ENCODE measurements around the gene RAB44.

The RAB44 gene

DNA sequence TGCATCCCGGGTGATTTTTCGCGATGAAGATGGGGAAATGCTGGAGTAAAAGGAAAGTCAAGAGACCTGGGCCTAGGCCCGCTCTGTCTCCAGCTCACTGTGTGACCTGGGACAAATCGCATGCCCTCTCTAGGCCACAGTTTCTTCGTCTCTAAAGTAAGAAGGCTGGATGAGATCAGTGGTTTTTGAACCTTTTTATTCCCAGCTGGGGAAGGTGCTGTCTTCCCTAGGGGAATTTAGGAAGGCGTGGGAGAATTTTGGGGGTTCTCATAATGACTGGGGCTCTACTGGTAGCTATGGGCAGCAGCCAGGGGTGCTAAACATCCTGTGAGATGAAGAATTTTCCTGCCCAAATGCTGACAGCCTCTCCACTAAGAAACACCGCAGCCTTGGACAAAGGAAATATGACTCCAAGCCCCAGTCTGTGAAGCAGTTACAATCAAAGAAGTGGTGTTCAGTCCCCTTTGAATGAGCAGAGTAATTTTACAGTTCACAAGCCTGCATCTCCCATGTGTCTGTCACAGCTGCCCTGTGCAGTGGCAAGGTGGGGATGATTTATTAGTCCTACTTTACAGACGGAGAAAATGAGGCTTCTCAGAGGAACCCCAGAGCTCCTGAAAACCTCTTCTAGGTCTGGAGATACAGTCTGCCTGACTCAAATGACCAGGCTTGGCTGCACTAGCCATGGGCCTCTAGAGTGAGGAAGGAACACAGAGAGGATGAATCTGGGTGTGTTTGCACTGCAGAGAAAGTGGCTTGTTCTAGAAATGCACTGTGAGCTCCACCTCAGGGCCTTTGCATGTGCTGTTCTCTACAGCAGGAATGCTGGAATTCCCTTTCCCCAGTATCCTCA is 57.2 kb downstream of the RAB44 start:
- H3K9ac ChIP-seq: no peak overlapping the region
- TF ChIP-seq, protein P1, sequence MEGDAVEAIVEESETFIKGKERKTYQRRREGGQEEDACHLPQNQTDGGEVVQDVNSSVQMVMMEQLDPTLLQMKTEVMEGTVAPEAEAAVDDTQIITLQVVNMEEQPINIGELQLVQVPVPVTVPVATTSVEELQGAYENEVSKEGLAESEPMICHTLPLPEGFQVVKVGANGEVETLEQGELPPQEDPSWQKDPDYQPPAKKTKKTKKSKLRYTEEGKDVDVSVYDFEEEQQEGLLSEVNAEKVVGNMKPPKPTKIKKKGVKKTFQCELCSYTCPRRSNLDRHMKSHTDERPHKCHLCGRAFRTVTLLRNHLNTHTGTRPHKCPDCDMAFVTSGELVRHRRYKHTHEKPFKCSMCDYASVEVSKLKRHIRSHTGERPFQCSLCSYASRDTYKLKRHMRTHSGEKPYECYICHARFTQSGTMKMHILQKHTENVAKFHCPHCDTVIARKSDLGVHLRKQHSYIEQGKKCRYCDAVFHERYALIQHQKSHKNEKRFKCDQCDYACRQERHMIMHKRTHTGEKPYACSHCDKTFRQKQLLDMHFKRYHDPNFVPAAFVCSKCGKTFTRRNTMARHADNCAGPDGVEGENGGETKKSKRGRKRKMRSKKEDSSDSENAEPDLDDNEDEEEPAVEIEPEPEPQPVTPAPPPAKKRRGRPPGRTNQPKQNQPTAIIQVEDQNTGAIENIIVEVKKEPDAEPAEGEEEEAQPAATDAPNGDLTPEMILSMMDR (IDR thresholded peaks at IDR 0.05): no peak

DNA sequence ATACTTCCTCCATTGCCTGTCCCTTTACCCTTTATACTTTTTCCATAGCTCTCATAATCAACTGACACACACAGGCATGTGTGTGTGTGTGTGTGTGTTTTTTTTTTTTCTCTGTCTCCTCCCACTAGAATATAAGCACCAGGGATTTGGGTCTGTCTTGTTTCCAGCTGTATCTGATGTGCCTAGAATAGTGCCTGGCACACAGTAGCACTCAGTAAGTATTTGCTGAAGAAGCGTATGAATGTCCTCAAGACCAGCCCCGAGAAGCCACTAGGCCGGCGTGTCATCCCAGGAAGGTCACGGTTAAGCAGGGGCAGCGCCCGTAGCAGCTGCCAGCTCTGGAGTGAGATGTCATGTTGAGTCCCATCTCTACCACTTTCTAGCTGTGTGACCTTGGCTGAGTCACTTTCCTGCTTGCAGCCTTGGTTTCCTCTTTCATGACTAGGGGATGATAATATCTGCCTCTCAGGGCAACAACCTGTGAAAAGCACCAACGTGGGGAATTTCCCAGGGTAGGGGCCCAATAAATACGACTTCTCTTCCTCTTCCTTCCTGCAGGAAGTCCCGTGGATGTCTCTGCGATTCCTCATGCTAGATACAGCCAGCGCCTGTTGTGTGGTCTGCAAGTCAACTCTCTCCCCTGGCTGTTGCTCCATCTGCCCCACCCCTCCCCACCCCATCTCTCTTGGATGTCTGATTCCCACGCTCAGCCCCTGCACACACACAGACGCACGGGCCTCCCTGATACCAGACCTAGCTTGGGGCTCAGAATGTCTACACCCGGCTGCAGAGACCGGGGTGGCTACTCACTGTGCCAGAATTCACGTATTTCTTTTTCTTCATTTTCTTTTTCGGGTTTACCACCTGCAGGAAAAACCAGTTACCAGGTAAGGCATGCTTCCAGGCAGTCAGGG is 58.1 kb downstream of the RAB44 start:
- H3K27me3 ChIP-seq (ENCODE audit: control insufficient read depth, insufficient read depth, low read length): no peaks in the 10 kb centered on the region
- TF ChIP-seq, protein P1 (IDR thresholded peaks at IDR 0.05): no peak
- no peaks in the 10 kb centered on the region for H3K36me3 ChIP-seq (ENCODE audit: control insufficient read depth, insufficient read depth, low read length)
- H3K9ac ChIP-seq: no peak overlapping the region
- no peak overlapping the region for H3K27ac ChIP-seq
- no peak overlapping the region for H3K4me2 ChIP-seq (ENCODE audit: low read length)
- no peak overlapping the region for H3K4me3 ChIP-seq (ENCODE audit: low read depth, low read length)
- H3K9me3 ChIP-seq (ENCODE audit: control insufficient read depth, low read length): no peaks in the 10 kb centered on the region
- H3K79me2 ChIP-seq: no peaks in the 10 kb centered on the region
- no peak overlapping the region for H2AFZ ChIP-seq
- peaks cover 18% of the 10 kb centered on the region for H3K4me1 ChIP-seq

More for the DNA sequence above, 57.2 kb downstream of the RAB44 start:
- Histone ChIP-seq H3K4me1 (peaks cover 18% of the 10 kb centered on the region), H3K4me2 (ENCODE audit: low read length) (no peak overlapping the region), H2AFZ (no peak overlapping the region), H3K36me3 (ENCODE audit: control insufficient read depth, insufficient read depth, low read length) (no peaks in the 10 kb centered on the region), H3K27me3 (ENCODE audit: control insufficient read depth, insufficient read depth, low read length) (no peaks in the 10 kb centered on the region), H3K27ac (no peak overlapping the region), H3K79me2 (no peaks in the 10 kb centered on the region), H3K9me3 (ENCODE audit: control insufficient read depth, low read length) (no peaks in the 10 kb centered on the region), H3K4me3 (ENCODE audit: low read depth, low read length) (no peak overlapping the region)

DNA sequence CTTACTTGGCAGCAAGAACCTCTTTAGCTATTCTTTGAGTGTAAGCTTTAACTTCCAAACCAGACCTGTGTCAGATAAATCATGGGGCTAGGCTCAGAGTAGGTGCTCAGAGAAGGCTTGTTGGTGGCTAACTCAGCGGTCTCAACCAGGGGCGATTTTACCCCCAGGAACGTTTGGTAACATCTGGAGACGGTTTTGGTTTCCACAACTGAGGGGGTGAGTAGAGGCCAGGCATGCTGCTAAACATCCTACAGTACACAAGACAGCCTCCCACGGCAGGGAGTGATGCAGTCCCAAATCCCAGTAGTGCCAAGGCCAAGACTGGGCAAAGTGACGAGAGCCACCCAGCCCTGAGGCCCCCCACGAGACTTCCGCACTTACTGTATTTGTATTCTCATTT is 59.2 kb downstream of the RAB44 start:
- no peak overlapping the region for H3K4me2 ChIP-seq (ENCODE audit: low read length)
- no peaks in the 10 kb centered on the region for H3K27me3 ChIP-seq (ENCODE audit: control insufficient read depth, insufficient read depth, low read length)
- TF ChIP-seq, protein P1 (IDR thresholded peaks at IDR 0.05): no peak
- no peak overlapping the region for H3K27ac ChIP-seq
- no peaks in the 10 kb centered on the region for H3K79me2 ChIP-seq
- no peak overlapping the region for H3K9ac ChIP-seq
- H3K36me3 ChIP-seq (ENCODE audit: control insufficient read depth, insufficient read depth, low read length): no peaks in the 10 kb centered on the region
- no peaks in the 10 kb centered on the region for H3K9me3 ChIP-seq (ENCODE audit: control insufficient read depth, low read length)
- peaks cover 18% of the 10 kb centered on the region for H3K4me1 ChIP-seq
- no peak overlapping the region for H2AFZ ChIP-seq
- H3K4me3 ChIP-seq (ENCODE audit: low read depth, low read length): no peak overlapping the region

DNA sequence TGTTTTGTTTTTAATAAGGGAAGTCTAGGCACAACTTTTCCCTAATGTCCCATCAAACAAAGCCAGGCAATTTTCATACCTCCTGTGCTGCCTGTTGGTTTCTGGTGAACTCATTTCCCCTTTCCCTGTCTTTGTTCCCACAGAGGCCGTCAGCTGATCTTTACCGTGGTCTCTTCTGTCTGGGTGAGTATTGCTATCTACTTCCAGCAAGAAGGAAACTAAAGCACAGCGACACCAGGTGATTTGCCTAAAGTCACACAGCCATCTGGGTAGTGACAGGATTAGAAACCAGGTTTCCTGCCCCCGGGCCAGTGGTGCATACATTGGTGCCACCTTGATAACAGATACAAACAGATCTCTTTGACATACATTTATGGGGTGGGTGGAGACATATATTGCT is 59.6 kb downstream of the RAB44 start:
- Histone ChIP-seq H3K9me3 (ENCODE audit: control insufficient read depth, low read length) (no peaks in the 10 kb centered on the region), H2AFZ (no peak overlapping the region), H3K79me2 (no peaks in the 10 kb centered on the region), H3K4me2 (ENCODE audit: low read length) (no peak overlapping the region), H3K9ac (no peak overlapping the region), H3K36me3 (ENCODE audit: control insufficient read depth, insufficient read depth, low read length) (no peaks in the 10 kb centered on the region), H3K27me3 (ENCODE audit: control insufficient read depth, insufficient read depth, low read length) (no peaks in the 10 kb centered on the region), H3K27ac (no peak overlapping the region), H3K4me3 (ENCODE audit: low read depth, low read length) (no peak overlapping the region), H3K4me1 (peaks cover 15% of the 10 kb centered on the region)
- TF ChIP-seq, protein P1 (IDR thresholded peaks at IDR 0.05): no peak

All from parathyroid adenoma (tissue), 2 donors.